Measurements from ENCODE around the gene PFN2. TPM values are rescaled to one million over a fixed set of nuclear protein-coding genes. Genes with fewer than 3 reads are reported as not detected.

Gene PFN2
- total and polyA plus RNA-seq, 2 donors (not counting 1 experiment from before 2014, with no cell fraction given): 1.2 to 8.1 TPM

- H2AFZ ChIP-seq (ENCODE audit: insufficient read depth, low read depth, low read length, poor library complexity, severe bottlenecking): no peak overlapping the region
- no peak overlapping the region for H3K4me2 ChIP-seq (replicated peaks; ENCODE audit: low read depth, low read length, poor library complexity, severe bottlenecking)
- POLR2A ChIA-PET: no interaction called here
- no peaks in the 10 kb centered on the region for H4K20me1 ChIP-seq (ENCODE audit: control insufficient read depth, insufficient read depth, low read length, poor library complexity, severe bottlenecking)
- Mint-ChIP-seq H3K4me1 (no peaks in the 10 kb centered on the region), H3K4me3 (no peak overlapping the region), H3K9me3 (ENCODE audit: insufficient read depth) (no peaks in the 10 kb centered on the region), H3K27ac (no peak overlapping the region), H3K27me3 (peaks cover 11% of the 10 kb centered on the region)
- no peaks in the 10 kb centered on the region for H3K4me1 ChIP-seq (ENCODE audit: control insufficient read depth in 2 of 2, insufficient read depth in 2 of 2, low read length in 2 of 2)
- intact Hi-C loops (cut with micrococcal nuclease): no loop called here
- no peak overlapping the region for H3K9ac ChIP-seq (ENCODE audit: low read length)
- no peak for TF ChIP-seq CTCF (IDR thresholded peaks at IDR 0.05)
- TF ChIP-seq EZH2 (IDR thresholded peaks at IDR 0.05; ENCODE audit: borderline replicate concordance, insufficient read depth, low read depth, low read length, poor library complexity, severe bottlenecking): no peak
- CTCF ChIA-PET: interaction anchor here (0.6 kb wide), 1 partner anchor 8 kb away, joined by 3 read pairs; no protein-coding TSS in a partner anchor
- H3K36me3 ChIP-seq (replicated peaks in 1 of 2; ENCODE audit: control extremely low read depth in 1 of 2, control insufficient read depth in 1 of 2, extremely low read depth in 1 of 2, insufficient read depth in 2 of 2, low read length in 1 of 2): no peaks in the 10 kb centered on the region
- H3K4me3 ChIP-seq (ENCODE audit: control extremely low read depth in 1 of 5, extremely low read depth in 1 of 5, insufficient read depth in 1 of 5, low read depth in 2 of 5, low read length in 4 of 5): no peak overlapping the region
- DNase-seq (no peak), ATAC-seq (ENCODE audit: low read depth) (no peak)
- no CpG with 5 or more reads among the region's 2 CpGs for WGBS (ENCODE audit: insufficient coverage)
- peaks cover 0 to 1% (median 0%) of the 10 kb centered on the region in 3 donors for H3K9me3 ChIP-seq (ENCODE audit: control extremely low read depth in 1 of 3, control insufficient read depth in 2 of 3, insufficient read depth in 1 of 3, low read length in 2 of 3)
- no peaks in the 10 kb centered on the region for H3K79me2 ChIP-seq (ENCODE audit: control insufficient read depth, insufficient read depth, low read length)
- no peaks in the 10 kb centered on the region for H3K27me3 ChIP-seq (replicated peaks in 1 of 4; ENCODE audit: control extremely low read depth in 1 of 4, control insufficient read depth in 3 of 4, insufficient read depth in 4 of 4, low read length in 3 of 4)
- no peak overlapping the region for H3K27ac ChIP-seq (ENCODE audit: low read length in 2 of 2)
These were observed 45.2 kb upstream of the PFN2 start for GRCh38 chr3:150015901-150016300.

- no peak overlapping the region for H3K9ac ChIP-seq (ENCODE audit: low read length)
- H3K9me3 Mint-ChIP-seq (ENCODE audit: insufficient read depth): no peaks in the 10 kb centered on the region
- CTCF ChIA-PET: no interaction called here
These were observed 44.1 kb upstream of the PFN2 start for GRCh38 chr3:150014782-150015181.

More at GRCh38 chr3:150014782-150015181, 44.1 kb upstream of the PFN2 start:
- Mint-ChIP-seq H3K4me1 (no peaks in the 10 kb centered on the region), H3K27ac (no peak overlapping the region), H3K27me3 (peaks cover 11% of the 10 kb centered on the region), H3K4me3 (no peak overlapping the region)
- H3K79me2 ChIP-seq (ENCODE audit: control insufficient read depth, insufficient read depth, low read length): no peaks in the 10 kb centered on the region
- no peak for TF ChIP-seq CTCF (IDR thresholded peaks at IDR 0.05)
- no peak for TF ChIP-seq EZH2 (IDR thresholded peaks at IDR 0.05; ENCODE audit: borderline replicate concordance, insufficient read depth, low read depth, low read length, poor library complexity, severe bottlenecking)
- no peaks in the 10 kb centered on the region for H3K36me3 ChIP-seq (replicated peaks in 1 of 2; ENCODE audit: control extremely low read depth in 1 of 2, control insufficient read depth in 1 of 2, extremely low read depth in 1 of 2, insufficient read depth in 2 of 2, low read length in 1 of 2)
- no peaks in the 10 kb centered on the region for H3K4me1 ChIP-seq (ENCODE audit: control insufficient read depth in 2 of 2, insufficient read depth in 2 of 2, low read length in 2 of 2)
- no peak overlapping the region for H3K4me2 ChIP-seq (replicated peaks; ENCODE audit: low read depth, low read length, poor library complexity, severe bottlenecking)
- H2AFZ ChIP-seq (ENCODE audit: insufficient read depth, low read depth, low read length, poor library complexity, severe bottlenecking): no peak overlapping the region
- no peak overlapping the region for H3K27ac ChIP-seq (ENCODE audit: low read length in 2 of 2)
- DNase-seq (no peak), ATAC-seq (ENCODE audit: low read depth) (no peak)
- intact Hi-C loops (cut with micrococcal nuclease): no loop called here
- H3K4me3 ChIP-seq (ENCODE audit: control extremely low read depth in 1 of 5, extremely low read depth in 1 of 5, insufficient read depth in 1 of 5, low read depth in 2 of 5, low read length in 4 of 5): no peak overlapping the region
- no peaks in the 10 kb centered on the region for H4K20me1 ChIP-seq (ENCODE audit: control insufficient read depth, insufficient read depth, low read length, poor library complexity, severe bottlenecking)
- POLR2A ChIA-PET: no interaction called here
- no peaks in the 10 kb centered on the region for H3K27me3 ChIP-seq (replicated peaks in 1 of 4; ENCODE audit: control extremely low read depth in 1 of 4, control insufficient read depth in 3 of 4, insufficient read depth in 4 of 4, low read length in 3 of 4)
- H3K9me3 ChIP-seq (ENCODE audit: control extremely low read depth in 1 of 3, control insufficient read depth in 2 of 3, insufficient read depth in 1 of 3, low read length in 2 of 3): no peaks in the 10 kb centered on the region

Data from B cell (primary cell).